ENCODE measurements around the gene ETV6. TPM values are rescaled to one million over a fixed set of nuclear protein-coding genes. Genes with fewer than 3 reads are reported as not detected.

ETV6 gene
- total RNA-seq, 1 experiment from 2014 or later = 14.1 TPM

DNA sequence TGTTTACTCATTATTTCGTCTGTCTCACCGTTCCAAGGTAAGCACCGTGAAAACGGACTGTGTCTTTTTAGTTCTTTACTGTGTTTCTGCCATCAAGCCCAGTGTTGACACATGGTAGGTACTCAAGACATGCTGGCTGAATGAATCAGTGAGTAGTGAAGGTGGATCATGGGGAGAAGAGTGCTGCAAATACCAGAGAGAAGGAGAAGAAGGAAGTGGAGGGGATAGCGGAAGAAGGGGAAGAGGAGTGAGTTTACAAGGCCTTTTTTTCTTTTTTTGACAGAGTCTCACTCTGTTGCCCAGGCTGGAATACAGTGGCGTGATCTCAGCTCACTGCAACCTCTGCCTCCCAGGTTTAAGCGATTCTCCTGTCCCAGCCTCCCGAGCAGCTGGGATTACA lies 54.6 kb downstream of the ETV6 start:
- Histone ChIP-seq H2AFZ (ENCODE audit: low read depth, low read length, poor library complexity, severe bottlenecking) (no peak overlapping the region), H3K27ac (ENCODE audit: low read depth, low read length) (no peak overlapping the region), H3K79me2 (ENCODE audit: insufficient read depth, low read length) (no peaks in the 10 kb centered on the region), H4K20me1 (ENCODE audit: insufficient read depth) (no peaks in the 10 kb centered on the region), H3K27me3 (ENCODE audit: insufficient read depth, low read length) (no peaks in the 10 kb centered on the region), H3K4me3 (replicated peaks in 1 of 2; ENCODE audit: low read depth in 1 of 2, low read length in 2 of 2) (no peak overlapping the region), H3K9ac (ENCODE audit: low read length) (no peak overlapping the region), H3K36me3 (ENCODE audit: control insufficient read depth in 1 of 2, insufficient read depth in 2 of 2, low read length in 2 of 2) (no peaks in the 10 kb centered on the region), H3K9me2 (ENCODE audit: insufficient read depth) (no peaks in the 10 kb centered on the region), H3K9me3 (ENCODE audit: control insufficient read depth in 1 of 2, insufficient read depth in 1 of 2, low read depth in 1 of 2, low read length in 2 of 2) (no peaks in the 10 kb centered on the region), H3K4me2 (ENCODE audit: low read length) (no peak overlapping the region), H3K4me1 (ENCODE audit: control insufficient read depth in 1 of 2, insufficient read depth in 2 of 2, low read length in 2 of 2) (no peaks in the 10 kb centered on the region)
- POLR2A ChIA-PET = no interaction called here
- TF ChIP-seq MAX (IDR thresholded peaks at IDR 0.05) = no peak
- no peak for TF ChIP-seq FOSL1 (IDR thresholded peaks at IDR 0.05; ENCODE audit: low read depth)
- TF ChIP-seq, protein P1, sequence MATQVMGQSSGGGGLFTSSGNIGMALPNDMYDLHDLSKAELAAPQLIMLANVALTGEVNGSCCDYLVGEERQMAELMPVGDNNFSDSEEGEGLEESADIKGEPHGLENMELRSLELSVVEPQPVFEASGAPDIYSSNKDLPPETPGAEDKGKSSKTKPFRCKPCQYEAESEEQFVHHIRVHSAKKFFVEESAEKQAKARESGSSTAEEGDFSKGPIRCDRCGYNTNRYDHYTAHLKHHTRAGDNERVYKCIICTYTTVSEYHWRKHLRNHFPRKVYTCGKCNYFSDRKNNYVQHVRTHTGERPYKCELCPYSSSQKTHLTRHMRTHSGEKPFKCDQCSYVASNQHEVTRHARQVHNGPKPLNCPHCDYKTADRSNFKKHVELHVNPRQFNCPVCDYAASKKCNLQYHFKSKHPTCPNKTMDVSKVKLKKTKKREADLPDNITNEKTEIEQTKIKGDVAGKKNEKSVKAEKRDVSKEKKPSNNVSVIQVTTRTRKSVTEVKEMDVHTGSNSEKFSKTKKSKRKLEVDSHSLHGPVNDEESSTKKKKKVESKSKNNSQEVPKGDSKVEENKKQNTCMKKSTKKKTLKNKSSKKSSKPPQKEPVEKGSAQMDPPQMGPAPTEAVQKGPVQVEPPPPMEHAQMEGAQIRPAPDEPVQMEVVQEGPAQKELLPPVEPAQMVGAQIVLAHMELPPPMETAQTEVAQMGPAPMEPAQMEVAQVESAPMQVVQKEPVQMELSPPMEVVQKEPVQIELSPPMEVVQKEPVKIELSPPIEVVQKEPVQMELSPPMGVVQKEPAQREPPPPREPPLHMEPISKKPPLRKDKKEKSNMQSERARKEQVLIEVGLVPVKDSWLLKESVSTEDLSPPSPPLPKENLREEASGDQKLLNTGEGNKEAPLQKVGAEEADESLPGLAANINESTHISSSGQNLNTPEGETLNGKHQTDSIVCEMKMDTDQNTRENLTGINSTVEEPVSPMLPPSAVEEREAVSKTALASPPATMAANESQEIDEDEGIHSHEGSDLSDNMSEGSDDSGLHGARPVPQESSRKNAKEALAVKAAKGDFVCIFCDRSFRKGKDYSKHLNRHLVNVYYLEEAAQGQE (IDR thresholded peaks at IDR 0.05; ENCODE audit: low read depth) = no peak
- TF ChIP-seq ZBTB33 (IDR thresholded peaks at IDR 0.05; ENCODE audit: extremely low read depth, insufficient replicate concordance, low read length) = no peak
- TF ChIP-seq CEBPB (IDR thresholded peaks at IDR 0.05; ENCODE audit: low read depth) = no peak
- intact Hi-C loops (cut with micrococcal nuclease) = no loop called here
- no TSS peak for BruUV-seq (replicated peaks)
- RAD21 ChIA-PET (ENCODE audit: low non-redundant PET in 1 of 2, low total read pairs in 2 of 2, uncharacterized antibody in 2 of 2, unreplicated experiment in 2 of 2) = no interaction called here
- DNase-seq (ENCODE audit: low read depth, low spot score) (no peak), ATAC-seq (no peak)
- CTCF ChIA-PET = no interaction called here
